NCI-H2029 (cell line): ENCODE measurements around the gene CREB5.

Source experiments
- DNase-seq: peaks from one replicate; lab custom pipeline; 2025; lab: John Stamatoyannopoulos, UW

The CREB5 gene

DNA sequence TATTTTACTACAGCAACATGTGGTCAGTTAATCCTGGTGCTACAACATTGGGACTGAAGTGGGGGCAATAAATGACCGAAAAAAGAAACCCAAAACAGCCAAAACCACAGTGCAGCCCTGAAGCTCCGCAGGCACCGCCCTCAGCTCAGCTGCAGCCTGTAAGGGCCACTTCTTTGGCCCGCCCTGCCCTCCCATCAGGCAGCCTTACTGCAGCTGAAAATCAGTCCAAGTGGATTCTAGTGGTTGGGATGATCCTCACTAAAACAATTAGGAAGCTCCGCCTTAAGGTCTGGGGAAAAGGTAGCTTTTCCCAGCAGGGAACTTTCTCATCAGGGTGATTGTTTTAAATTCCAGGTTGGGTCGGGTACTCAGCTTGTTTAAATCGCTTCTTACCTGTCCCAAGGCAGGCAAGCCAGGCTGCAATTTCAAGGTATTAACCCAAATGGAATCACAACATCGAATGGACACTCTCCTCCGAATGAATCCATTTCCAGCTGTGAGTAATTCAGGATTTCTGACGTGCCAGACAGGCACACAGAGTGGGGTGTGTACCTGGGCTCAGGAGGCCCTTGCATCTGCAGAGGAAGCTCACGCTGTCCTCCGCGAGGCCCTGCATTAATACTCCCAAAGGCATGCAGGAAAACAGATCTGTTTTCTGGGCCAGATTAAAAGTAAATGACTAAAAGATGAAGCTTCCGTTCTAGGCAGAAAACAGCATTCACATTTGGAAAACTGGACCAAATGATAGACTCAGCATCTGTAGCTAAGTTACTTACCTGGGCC is 104.3 kb downstream of the CREB5 start:
- DNase-seq, result no peak

DNA sequence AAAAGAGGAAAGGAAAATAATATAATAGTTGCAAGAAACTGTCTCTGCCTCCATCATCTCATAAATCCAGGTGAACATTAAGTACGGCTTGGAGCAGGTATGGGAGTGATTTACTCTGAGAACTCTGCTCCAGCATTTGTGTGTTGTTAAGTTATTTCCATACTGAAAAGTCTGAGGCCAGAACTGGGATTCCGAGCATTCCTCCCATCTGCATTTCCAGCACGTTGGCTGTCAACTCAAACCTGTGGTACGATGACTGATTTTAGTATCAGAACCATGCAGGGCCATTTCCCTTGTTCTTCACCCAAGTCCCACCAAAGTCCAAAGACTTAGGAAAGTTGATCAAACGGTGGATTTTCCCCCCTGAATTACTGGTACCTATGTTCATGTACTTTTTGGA is 104.9 kb downstream of the CREB5 start:
- no peak for DNase-seq

DNA sequence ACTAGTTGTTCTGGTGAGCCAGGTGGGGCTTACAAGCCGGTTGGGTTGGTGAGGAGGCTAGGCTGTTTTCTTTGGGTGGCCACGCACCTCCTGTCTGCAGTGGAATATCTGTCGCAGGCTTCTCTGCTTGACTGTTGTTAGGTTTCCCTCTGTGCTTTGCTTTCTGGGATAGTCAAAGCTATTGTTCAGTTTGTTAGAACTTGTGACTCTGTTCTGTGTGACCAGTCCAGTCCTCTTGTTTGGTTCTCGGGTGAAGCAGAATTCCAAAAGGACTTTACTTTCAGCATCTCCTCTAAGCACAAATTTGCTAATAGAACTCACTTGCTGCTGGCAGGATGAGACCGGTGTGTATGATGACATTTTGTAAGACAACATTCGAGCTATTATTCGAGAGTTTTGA is 105.3 kb downstream of the CREB5 start:
- no peak for DNase-seq

DNA sequence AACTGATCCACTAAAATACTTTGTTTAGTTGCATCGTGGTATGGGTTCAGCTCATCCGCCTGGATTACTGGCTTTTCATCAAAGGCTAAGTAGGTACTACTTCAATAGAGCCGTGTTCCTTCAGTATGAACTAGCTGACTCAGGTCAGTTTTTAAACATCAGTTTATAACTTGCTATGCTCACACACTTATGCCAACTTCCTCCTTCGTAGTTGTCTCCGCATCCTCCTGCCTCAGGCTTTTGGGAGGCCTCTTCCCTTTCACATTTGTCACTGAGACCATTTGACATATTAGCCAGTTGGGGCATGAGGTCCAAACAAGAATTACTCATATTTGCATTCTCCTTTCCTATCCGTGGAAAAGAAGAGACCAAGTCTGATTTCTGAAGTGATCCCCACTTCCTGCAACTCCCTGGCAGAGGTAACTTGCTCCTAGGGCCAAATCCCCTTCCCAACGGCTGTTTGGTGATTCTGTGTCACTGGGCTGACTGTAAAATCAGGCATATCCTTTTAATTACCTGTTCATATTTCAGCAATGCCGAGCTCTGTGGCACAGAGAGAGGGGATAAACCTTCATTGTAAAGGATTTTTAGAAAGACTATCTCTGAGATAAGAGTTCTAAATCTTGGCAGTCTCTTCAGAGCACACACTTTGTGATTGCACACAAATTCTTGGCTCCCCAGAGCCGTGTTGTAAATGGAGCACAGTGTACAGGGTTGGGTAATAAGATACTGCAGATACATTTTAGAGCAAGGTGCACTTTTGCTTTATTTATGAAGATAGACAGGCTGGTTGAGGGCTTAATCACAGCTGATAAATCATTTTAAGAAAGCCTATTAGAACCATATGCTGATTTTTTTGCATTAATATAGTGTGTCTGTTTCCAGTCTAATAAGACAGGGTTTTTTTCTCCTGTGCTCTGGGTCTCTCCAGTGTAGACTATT is 108.0 kb downstream of the CREB5 start:
- DNase-seq, result no peak

DNA sequence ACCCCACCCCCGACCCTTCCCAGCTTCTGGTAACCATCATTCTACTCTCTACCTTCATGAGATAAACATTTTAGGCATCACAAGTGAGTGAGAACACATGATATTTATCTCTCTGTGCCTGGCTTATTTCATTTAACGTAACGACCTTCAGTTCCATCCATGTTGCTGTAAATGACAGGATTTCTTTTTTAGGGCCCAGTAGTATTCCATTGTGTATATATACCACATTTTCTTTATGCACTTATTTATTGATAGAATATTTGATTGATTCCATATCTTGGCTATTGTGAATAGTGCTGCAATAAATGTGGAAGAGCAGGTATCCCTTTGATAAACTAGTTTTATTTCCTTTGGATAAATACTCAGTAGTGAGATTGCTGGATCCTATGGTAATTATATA is 112.7 kb downstream of the CREB5 start:
- no peak for DNase-seq

DNA sequence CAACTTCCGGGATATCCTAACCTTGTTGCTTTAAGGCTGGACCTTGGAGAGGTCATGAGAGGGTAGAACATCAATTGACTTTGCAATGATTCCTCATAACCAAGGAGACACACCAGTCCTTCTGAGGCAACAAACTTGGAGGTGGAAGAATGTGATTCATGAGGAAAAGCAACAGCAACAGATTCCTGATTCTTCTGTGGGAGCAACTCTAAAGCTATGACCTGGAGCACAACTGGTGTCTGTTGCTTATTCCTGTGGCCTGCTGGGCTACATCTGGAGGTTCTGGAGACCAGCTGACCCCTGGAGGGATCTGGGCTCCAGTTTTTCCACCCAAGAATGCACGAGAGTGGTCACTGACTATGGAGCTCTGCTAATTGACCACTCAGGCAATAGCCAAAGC is 116.6 kb downstream of the CREB5 start:
- DNase-seq, result no peak

DNA sequence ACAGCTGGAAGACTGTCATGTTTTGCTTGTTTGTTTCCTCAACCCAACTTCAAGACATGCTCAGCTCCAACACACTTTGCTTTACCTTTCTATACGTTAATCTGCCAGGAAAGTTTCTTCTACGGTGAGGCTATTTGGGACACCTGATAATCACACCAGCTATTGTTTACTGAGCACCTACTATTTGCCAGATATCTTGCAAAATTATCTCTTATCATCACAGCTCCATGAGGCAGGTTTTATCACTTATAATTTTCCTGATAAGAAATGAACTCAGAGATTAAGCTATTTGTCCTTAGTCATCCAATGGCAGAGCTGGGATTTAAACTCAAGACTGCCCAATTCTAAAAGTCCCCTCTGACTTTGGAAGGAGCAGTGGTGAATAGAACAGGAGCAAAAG is 117.4 kb downstream of the CREB5 start:
- no peak for DNase-seq

DNA sequence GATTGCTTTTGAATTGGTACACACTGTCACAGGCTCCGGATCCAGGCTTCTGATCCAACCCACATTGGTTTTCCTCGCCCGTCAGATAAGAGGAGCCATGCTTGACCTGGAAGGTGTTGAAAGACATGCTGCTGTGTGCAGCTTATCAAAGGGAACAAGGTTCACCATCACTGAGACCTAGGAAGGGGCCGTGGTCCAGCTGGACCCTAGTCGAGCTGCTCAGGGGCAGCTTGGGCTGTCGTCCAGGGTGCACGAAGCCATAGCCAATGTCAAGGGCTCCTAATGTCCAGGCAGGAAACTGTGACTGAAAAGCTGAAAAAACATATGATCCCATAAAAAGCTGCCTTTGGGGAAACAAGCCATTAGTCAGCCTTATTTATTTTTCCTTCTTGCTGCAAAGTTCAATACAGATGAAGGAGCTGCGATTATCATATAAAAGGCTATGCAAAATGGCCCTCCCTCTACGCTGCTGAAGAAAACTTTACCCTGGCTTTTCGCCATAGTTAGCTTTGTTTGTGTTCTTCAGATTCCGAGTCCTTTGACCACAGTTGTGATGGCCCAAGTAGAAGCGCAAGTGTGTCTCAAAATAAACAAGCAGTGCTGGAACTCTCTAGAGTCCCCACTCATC is 118.0 kb downstream of the CREB5 start:
- DNase-seq, result no peak

DNA sequence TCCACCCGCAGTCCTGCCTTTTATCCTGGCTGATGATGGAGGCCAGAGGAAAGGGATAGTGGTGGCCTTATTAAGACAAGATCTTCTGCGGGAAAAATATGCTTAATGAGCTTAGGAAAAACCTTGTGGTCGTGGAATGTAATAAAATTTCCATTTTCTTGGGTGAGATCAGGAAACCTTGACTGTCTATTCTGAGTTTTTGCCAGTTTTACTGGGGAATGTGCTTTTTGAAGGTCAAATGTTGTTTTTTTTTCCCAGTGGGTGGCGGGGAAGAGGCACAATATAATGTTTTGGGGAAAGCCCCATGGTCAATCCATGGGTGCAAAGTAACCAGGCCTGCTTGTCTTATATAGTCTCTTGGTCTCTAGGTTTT is 118.5 kb downstream of the CREB5 start:
- no peak for DNase-seq

DNA sequence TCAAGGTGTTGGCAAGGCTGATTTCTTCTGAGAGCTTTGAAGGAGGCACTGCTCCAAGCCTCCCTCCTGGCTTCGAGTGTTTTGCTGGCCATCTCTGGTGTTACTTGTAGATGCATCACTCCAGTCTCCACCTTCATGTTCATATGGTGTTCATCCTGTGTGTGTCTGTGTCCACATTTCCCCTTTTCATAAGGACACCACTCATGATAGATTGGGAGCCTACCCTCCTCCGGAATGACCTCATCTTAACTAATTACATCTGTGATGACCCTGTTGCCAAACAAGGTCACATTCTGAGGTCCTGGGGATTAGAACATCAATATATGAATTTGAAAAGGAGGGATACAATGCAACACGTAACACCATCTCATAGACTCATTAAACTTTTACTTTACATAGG is 119.0 kb downstream of the CREB5 start:
- no peak for DNase-seq

DNA sequence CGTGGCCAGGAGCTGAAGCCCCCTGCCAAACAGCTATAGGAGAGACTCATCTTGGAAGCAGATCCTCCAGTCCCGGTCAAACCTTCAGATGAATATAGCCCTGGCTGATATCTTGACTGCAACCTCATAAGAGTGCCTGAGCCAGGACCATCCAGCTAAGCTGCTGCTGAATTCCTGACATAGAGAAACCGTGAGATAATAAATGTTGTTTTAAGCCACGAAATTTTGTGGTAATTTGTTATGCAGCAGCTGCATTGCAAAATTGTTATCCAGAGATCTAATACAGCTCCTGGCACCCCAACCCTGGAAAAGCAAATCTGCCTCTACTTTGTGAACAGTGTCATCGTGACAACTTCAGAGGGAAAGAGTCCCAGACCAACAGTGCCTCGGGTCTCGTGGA is 119.9 kb downstream of the CREB5 start:
- DNase-seq, result no peak

DNA sequence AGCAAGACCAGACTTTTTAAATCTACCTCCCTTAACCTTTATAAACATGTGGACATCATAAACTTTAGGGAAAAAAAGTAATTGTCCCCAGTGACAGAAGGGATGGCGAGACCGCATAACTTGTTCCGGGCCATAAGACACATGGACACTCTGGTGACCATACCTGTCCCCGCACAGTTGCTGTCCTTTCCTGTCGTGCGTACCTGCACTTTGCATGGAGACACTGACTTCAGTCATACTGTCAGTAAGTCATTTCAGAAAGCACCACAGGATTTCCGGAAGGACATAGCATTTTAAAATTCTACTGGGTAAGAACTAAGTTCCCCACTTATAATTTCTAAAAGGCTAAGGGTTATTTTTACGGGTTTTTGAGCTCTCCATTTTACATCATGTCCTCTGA is 120.9 kb downstream of the CREB5 start:
- DNase-seq, result no peak

DNA sequence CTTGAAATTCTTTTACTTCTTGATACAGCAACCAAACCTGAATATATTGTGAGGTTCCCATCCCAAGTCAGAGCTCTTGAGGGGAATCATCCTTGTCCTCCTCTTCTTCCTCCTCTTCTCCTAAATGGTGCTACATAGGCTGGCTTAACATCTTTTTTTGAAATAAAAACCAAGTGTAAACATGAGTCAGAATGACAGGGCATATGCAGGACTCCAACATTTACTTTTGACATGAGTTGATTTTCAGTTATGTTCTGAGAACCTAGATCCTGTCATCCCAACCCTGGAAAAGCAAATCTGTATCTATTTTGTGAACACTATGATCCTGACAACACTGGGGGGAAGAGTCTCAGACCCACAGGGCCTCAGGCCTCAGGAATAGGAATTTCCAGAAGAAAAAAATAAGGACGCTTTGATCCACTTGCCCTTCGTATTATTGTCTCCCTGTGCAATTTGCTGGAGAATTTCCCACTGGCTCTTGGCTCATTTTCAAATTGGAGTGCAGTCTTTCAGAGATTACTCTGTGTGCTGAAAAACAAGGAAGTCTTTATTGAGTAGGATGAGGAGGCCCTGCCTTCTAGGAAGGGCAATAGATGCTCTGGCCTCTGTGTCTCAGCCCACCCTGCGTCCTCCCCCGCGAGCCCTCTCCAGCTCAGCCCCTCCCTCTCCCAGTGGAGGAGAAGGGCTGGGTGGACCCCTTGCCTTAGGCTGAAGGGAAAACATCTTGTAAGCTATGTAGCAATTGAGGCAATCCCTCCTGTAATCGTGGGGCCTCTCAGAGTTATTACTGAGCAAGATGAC is 121.6 kb downstream of the CREB5 start:
- no peak for DNase-seq

DNA sequence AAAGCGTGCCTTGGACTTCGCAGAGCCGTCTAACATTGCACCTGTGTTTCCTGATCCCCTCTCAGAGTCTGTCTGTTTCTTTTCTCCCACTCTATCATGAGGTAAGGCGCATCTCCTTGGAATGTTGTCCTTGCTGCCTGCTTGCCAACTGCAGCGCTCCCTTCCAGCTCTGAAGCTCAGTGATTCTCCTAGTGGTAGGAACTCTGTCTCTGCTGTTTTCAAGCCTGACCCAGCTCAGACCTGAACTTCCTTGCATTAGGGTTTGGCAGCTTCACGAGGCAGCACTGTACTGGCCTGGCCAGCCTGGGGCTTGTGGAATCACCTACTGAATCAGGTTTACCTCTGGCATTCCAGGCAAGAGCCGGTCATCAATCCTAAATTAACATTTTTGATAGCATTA is 123.9 kb downstream of the CREB5 start:
- DNase-seq, result no peak

DNA sequence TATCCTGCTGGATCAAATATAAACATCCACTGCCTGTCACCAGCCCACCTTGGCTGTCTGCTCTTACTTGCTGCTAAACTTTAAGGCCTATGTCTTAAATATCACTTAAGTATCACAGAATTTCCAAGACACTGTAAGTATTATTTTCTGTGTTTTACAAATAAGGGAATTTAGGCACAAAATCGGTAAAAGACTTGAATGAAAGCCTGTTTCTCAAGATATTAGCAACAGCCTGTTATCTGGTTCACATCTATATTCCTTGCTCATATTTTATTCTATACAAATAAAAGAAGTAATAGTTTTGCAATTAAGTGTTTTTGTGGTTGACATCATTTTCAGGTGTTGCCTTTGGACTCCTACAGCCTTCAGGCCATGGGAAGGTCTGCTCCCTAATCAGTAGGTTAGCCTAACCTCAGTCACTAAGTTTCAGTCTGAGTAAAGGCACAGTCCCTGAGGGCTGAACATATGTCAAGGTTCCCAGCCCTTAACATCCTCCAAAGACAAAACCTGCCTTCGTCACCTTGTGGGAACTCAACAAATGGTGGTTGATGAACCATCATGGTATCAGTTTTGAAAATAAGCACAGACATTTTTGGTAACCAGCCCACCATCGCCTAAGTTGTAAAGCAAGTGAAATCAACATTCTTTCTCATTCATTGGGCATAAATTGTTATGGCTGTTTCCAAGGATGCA is 127.1 kb downstream of the CREB5 start:
- DNase-seq, result no peak

DNA sequence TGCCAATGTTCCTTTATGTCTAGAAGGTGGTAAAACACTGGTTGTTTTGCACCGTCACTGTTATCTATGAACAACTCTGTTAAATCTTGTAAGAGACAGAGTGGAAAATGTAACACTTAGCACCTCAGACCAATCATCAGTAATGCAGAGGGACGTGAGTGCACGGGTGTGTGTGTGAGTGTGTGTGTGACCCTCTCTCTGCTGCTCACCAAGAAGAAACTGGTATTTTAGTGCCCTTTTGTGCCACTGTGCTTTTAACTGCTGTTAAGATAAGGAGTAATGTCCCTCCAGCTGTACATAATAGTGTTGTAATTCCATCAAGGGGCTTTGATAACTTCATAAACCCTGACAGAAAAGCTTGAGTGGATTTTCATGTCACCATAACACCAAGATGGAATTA is 130.1 kb downstream of the CREB5 start:
- no peak for DNase-seq

DNA sequence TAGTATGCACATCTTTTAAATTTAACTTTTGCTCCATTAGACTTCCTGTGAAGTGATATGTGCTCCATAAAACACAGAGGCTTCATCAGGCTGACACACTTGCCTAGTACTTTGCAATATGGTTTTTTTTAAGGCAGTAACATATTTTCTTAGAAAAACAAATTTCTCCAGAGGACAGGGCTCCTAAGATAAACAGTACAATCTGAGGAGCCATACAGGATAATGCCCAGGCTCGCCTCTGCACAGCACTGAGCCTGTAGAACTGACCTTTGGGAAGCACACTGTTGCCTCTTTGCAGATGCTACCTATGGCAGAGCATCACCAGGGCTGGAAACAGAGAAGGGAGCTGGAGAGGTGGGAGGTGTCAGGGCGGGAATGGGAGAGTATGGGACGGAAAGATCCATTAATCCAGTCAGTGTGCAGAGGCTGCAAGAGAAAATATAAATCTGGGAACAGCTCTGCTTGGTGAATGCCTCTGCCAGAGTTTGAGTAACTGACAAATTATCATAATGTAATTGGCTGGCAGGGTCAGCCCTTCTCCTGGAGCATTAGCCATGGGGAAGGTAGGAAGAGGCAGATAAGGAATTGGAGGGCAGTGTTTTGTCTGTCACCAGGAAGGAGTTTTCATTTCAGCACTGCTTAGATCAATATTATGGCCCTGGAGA is 132.3 kb downstream of the CREB5 start:
- no peak for DNase-seq

DNA sequence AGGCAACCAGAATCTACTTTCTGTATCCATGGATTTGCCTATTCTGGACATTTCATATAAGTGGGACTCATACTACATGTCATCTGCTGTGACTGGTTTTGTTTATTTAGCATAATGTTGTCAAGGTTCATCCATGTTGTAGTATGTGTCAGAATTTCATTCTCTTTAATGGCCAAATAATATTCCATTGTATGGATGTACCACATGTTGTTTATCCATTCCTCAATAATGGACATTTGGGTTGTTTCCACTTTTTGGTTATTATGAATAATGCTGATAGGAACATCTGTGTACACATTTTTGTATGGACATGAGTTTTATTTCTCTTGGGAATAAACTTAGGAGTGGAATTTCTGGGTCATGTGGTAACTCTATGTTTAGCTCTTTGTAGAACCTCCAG is 133.7 kb downstream of the CREB5 start:
- DNase-seq, result no peak

DNA sequence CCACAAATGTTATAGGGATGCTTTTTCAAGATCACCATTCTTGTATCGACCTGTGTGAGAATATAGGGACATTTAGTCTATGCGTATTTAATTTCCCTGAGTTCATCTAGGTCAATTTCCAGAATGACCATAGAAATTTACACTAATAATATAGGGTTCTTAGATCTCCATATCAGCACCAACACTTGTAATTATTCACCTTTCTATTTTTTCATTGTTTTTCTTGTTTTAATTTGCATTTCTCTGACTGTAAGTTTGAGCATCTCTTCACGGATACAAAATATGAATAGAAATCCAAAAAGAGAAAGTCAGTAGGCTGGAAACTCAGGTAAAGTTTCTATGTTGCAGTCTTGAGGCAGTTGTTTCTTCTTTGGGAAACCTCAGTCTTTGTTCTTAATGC is 134.8 kb downstream of the CREB5 start:
- DNase-seq, result no peak

DNA sequence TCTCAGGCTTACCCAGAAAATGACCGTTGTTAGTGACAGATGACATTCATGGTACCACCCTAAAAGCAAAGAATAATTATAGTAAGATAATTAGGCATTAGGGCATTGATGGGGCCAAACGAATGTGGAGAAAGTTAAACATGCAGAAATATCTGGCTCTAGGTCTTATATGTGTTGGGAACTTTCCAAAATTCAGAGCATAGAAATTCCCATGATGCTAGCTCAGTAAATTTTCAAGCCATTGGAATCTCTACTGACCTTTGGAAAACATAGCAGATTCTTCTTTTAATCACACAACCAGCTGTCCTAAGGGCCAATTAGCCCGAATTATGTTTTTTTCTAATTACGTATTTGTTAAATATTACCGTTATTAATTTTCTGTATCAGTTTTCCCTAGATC is 136.1 kb downstream of the CREB5 start:
- no peak for DNase-seq

DNA sequence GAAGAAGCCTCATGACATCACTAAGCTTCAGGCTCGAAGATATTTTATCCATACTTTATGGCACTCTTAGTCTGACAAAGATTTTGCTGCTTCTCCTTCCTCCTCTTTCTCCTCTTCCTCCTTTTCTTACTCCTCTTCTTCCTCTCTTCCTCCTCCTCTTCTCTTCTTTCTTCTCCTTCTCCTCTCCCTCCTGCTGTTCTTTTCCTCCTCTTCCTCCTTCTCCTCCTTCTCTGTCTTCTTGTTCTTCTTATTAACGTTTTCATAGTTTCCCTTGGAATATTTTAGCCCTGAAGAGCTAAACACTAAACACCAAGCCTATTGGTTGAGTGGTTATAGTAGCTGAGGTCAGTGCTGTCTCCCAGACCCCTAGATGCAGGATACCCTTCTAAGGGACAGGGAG is 137.7 kb downstream of the CREB5 start:
- DNase-seq, result no peak
